Measurements from ENCODE around the gene CDC14A.
"Not testable (repeated sequence)": the region's sequence is repeated elsewhere in the genome, so short reads cannot be mapped to it uniquely, and the experiment has no call there.

The CDC14A gene

GRCh38 chr1:100323419-100324106 lies 28.7 kb upstream of the CDC14A start:
- no peak for DNase-seq (ENCODE audit: insufficient read length, low spot score)
- no peak for FAIRE-seq
- TF ChIP-seq, protein P1, sequence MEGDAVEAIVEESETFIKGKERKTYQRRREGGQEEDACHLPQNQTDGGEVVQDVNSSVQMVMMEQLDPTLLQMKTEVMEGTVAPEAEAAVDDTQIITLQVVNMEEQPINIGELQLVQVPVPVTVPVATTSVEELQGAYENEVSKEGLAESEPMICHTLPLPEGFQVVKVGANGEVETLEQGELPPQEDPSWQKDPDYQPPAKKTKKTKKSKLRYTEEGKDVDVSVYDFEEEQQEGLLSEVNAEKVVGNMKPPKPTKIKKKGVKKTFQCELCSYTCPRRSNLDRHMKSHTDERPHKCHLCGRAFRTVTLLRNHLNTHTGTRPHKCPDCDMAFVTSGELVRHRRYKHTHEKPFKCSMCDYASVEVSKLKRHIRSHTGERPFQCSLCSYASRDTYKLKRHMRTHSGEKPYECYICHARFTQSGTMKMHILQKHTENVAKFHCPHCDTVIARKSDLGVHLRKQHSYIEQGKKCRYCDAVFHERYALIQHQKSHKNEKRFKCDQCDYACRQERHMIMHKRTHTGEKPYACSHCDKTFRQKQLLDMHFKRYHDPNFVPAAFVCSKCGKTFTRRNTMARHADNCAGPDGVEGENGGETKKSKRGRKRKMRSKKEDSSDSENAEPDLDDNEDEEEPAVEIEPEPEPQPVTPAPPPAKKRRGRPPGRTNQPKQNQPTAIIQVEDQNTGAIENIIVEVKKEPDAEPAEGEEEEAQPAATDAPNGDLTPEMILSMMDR (IDR thresholded peaks at IDR 0.05; ENCODE audit: insufficient read depth, missing control alignments) = no peak

DNA sequence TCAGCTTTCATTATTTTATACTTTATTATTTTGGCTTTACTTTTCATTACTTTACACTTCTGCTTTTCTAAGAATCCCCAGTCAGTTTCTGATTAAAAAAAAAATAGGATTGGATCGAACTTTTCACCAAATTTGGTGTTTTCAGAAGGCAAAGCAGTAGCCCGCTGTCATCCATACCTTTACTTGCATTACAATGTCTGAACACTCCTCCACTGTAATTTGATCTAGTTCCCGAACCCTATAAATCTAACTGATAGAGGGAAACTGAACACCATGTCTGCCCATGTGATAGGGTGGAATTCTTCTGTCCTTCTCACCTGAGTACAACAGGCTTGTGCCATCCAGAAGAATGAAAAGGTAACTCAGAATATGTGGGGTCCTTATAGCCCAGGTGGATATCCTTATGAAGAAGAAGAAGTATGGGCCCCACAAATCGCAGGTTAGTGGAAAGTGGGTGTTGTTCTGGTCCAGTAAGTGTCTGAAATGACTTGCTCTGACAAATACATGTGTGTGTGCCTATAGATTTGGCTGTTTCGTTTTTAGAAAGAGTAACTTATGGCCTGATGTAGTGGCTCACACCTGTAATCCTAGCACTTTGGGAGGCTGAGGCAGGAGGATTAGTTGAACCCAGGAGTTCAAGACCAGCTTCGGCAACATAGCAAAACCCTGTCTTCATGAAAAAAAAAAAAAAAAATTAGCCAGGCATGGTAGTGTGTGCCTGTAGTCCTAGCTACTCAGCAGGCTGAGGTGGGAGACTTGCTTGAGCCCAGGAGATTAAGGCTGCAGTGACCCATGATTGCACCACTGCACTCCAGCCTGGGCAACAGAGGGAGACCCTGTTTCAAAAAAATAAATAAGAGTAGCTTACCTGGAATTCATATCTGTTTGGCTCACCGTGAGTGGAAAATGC lies 26.6 kb upstream of the CDC14A start:
- no peak for FAIRE-seq
- TF ChIP-seq, protein P1 (IDR thresholded peaks at IDR 0.05; ENCODE audit: insufficient read depth, missing control alignments) = no peak

DNA sequence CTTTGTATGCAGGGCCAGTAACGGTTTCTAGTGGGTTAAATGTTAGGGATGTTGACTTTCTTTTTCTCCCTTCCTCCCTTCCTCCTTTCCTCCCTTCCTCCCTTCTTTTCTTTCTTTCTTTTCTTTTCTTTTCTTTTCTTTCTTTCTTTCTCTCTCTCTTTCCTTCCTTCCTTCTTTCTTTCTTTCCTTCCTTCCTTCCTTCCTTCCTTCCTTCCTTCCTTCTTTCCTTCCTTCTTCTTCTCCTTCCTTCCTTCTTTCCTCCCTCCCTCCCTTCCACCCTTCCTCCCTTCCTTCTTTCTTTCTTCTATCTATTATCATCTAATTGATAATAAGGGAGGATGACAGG lies 26.0 kb upstream of the CDC14A start:
- not testable (repeated sequence) for FAIRE-seq; DNase-seq (ENCODE audit: insufficient read length, low spot score)

More for the DNA sequence above, 26.6 kb upstream of the CDC14A start:
- no peak for DNase-seq (ENCODE audit: insufficient read length, low spot score)

- FAIRE-seq (no peak), DNase-seq (ENCODE audit: insufficient read length, low spot score) (no peak)
- TF ChIP-seq, protein P1 (IDR thresholded peaks at IDR 0.05; ENCODE audit: insufficient read depth, missing control alignments) = no peak
Observed at GRCh38 chr1:100328133-100328532, 24.2 kb upstream of the CDC14A start.

- DNase-seq (ENCODE audit: insufficient read length, low spot score); FAIRE-seq: not testable (repeated sequence)
Observed at GRCh38 chr1:100331146-100331545, 21.2 kb upstream of the CDC14A start.

- TF ChIP-seq, protein P1 (IDR thresholded peaks at IDR 0.05; ENCODE audit: insufficient read depth, missing control alignments) = no peak
- FAIRE-seq = no peak
- no peak for DNase-seq (ENCODE audit: insufficient read length, low spot score)
Observed at GRCh38 chr1:100332331-100332730, 20.0 kb upstream of the CDC14A start.

DNA sequence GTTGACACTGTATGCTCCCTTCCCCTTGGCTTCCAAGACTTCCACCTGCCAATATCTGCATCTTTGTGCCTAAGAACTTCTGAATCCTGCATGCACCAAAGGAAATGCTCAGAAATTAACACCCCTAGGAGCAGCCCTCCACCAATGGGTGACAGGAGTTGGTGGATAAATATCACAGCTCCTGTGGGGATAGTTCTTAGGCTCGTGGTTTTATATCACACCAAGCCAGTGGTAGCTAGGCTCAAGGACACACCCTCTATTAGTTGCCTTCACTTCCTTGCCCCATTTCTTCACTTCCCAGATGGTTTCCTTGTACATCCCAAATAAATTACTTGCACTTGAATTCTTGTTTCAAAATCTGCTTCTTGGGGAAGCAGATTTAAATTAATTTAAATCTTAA lies 16.9 kb upstream of the CDC14A start:
- FAIRE-seq = no peak
- DNase-seq (ENCODE audit: insufficient read length, low spot score) = no peak
- TF ChIP-seq, protein P1 (IDR thresholded peaks at IDR 0.05; ENCODE audit: insufficient read depth, missing control alignments) = no peak

- DNase-seq (ENCODE audit: insufficient read length, low spot score); FAIRE-seq: not testable (repeated sequence)
Observed at GRCh38 chr1:100337878-100338277, 14.4 kb upstream of the CDC14A start.

DNA sequence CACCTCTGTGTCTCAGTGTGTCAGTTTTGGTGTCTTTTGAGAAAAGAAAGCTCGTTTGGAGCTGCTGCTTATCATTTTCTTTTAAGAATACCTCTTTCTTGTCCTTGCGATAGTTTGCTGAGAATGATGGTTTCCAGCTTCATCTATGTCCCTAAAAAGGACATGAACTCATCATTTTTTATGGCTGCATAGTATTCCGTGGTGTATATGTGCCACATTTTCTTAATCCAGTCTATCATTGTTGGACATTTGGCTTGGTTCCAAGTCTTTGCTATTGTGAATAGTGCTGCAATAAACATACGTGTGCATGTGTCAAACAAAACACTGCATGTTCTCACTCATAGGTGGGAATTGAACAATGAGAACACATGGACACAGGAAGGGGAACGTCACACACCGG lies 12.6 kb upstream of the CDC14A start:
- not testable (repeated sequence) for DNase-seq (ENCODE audit: insufficient read length, low spot score); FAIRE-seq

Data from D721Med (cell line).